Measurements from ENCODE around the gene RELN. TPM values are rescaled to one million over a fixed set of nuclear protein-coding genes. Genes with fewer than 3 reads are reported as not detected.

RELN gene
- total RNA-seq, 2 donors from 2014 or later = not detected

DNA sequence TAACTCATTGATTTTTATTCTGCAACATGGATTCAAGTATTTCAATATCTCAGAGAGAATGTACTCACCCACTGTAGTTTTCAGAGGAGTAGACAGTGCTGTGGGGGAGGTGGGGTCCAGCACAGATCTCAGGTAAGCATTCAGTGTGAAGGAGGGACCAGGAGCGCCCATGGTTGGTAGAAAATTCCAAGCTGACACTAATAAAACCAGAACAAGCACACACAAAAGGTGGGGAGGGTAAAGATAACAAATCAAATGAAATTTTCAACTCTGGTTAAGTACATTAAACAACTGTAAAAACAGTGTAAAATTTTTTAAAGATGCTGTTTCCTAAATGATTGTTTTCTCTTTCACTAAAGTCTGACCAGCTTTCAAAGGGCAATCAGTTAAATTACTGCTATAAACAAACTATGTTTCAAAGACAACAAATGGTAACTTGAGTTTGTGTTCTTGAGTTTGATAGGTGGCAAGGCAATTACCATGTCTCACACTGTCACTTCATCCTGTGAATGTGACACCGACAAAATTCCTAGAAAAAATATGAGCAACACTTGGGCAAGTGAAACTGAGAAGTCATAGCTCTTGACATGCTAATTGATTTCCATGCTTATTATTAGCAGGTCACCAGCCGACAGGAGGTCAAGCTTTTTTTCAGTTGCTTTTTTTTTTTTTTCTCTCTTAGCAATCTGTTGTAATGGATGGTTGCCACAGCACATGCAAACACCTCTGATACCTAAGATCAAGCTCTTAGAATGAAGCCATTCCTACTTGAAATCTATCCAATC lies 337.7 kb downstream of the RELN start:
- Mint-ChIP-seq H3K27me3 (no peaks in the 10 kb centered on the region), H3K4me1 (ENCODE audit: low read depth in 2 of 2) (no peaks in the 10 kb centered on the region), H3K27ac (no peak overlapping the region), H3K4me3 (no peak overlapping the region), H3K36me3 (peaks cover 4% of the 10 kb centered on the region), H3K9me3 (peaks cover 3% of the 10 kb centered on the region)
- ATAC-seq = no peak
- no peak for DNase-seq (ENCODE audit: low spot score)

DNA sequence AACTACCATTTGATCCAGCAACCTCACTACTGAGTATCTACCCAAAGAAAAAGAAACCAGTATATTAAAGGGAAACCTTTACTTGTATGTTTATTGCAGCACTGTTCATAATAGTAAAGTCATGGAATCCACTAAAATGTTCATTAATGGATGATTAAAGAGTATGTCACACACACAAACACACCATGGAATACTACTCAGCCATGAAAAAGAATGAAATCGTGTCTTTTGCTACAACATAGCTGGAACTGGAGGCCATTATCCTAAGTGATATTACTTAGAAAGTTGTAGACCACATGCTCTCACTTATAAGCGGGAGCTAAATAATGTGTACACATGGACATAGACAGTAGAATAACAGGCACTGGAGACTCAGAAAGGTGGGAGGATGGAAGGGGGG lies 340.4 kb downstream of the RELN start:
- no peaks in the 10 kb centered on the region for H3K4me1 Mint-ChIP-seq (ENCODE audit: low read depth in 2 of 2)
- H3K36me3 Mint-ChIP-seq = peaks cover 9% of the 10 kb centered on the region
- H3K9me3 Mint-ChIP-seq = peaks cover 9% of the 10 kb centered on the region
- ATAC-seq (no peak), DNase-seq (ENCODE audit: low spot score) (no peak)
- no peak overlapping the region for H3K27ac Mint-ChIP-seq
- no peaks in the 10 kb centered on the region for H3K27me3 Mint-ChIP-seq
- H3K4me3 Mint-ChIP-seq = no peak overlapping the region

DNA sequence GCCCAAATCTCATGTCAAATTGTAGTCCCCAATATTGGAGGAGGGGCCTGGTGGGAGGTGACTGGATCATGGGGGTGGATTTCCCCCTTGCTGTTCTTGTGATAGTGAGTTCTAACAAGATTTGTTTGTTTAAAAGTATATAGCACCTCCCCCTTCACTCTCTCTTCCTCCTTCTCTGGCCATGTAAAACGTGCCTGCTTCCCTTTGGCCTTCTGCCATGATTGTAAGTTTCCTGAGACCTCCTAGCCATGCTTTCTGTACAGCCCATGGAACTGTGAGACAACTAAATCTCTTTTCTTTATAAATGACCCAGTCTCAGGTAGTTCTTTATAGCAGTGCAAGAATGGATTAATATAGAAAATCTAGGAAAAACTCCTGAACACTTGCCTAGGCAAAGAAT lies 341.3 kb downstream of the RELN start:
- Mint-ChIP-seq H3K36me3 (peaks cover 9% of the 10 kb centered on the region), H3K4me3 (no peak overlapping the region), H3K4me1 (ENCODE audit: low read depth in 2 of 2) (no peaks in the 10 kb centered on the region), H3K27me3 (no peaks in the 10 kb centered on the region), H3K9me3 (peaks cover 13% of the 10 kb centered on the region), H3K27ac (no peak overlapping the region)
- ATAC-seq (no peak), DNase-seq (ENCODE audit: low spot score) (no peak)

DNA sequence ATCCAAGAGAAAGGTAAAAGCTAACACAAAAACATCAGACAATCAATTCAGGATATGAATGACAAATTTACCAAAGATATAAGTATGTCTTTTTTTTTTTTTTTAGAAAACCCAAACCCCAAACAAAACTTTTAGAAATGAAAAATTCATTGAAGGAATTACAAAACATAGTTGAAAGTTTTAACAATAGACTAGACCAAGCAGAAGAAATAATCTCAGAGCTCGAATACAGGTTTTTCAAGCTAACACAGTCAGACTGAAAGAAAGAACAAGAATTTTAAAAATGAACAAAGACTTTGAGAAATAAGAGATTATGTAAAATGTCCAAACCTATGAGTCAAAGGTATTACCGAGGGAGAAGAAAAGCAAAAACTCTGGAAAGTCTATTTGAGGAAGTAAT lies 345.1 kb downstream of the RELN start:
- DNase-seq (ENCODE audit: low spot score) = no peak
- Mint-ChIP-seq H3K4me3 (no peak overlapping the region), H3K9me3 (peaks cover 11% of the 10 kb centered on the region), H3K36me3 (peaks cover 9% of the 10 kb centered on the region), H3K4me1 (ENCODE audit: low read depth in 2 of 2) (no peaks in the 10 kb centered on the region), H3K27me3 (no peaks in the 10 kb centered on the region), H3K27ac (no peak overlapping the region)
- ATAC-seq = no peak

DNA sequence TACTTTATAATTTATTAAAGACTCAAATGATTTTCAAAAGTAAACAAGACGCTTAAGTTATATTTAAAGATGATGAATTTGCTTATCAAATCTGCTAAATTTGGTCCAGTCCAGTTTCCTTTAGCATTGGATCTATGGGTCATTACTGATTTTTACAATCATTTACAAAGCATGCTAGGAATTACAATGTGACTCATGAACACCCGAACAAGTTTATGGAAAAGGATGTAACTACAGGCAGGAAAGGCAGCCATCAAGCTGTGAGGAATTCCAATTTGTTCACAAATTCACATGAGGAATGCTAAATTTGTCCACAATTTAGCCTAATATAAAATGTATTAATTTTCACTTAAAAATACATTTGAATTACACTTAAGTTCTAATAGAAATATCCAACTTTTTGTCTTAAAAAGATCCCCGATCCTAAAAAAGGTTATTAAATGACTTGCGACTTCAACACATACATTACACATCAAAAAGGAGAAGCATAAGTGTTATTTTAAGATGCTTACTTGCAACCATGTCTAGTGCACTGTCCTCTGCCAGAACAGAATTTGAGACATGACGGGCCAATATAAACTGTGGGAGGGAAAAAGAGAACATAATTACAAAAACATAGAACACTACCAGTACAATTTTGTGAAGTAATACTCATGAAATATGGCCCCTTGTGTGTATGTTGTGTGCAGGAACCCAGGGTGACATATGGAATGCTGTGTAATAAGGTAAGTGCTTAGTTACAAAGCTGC lies 349.3 kb downstream of the RELN start:
- ATAC-seq (no peak), DNase-seq (ENCODE audit: low spot score) (no peak)
- no peak overlapping the region for H3K4me3 Mint-ChIP-seq
- no peaks in the 10 kb centered on the region for H3K27me3 Mint-ChIP-seq
- H3K9me3 Mint-ChIP-seq = peaks cover 9% of the 10 kb centered on the region
- H3K4me1 Mint-ChIP-seq (ENCODE audit: low read depth in 2 of 2) = no peaks in the 10 kb centered on the region
- H3K27ac Mint-ChIP-seq = no peak overlapping the region
- no peaks in the 10 kb centered on the region for H3K36me3 Mint-ChIP-seq

DNA sequence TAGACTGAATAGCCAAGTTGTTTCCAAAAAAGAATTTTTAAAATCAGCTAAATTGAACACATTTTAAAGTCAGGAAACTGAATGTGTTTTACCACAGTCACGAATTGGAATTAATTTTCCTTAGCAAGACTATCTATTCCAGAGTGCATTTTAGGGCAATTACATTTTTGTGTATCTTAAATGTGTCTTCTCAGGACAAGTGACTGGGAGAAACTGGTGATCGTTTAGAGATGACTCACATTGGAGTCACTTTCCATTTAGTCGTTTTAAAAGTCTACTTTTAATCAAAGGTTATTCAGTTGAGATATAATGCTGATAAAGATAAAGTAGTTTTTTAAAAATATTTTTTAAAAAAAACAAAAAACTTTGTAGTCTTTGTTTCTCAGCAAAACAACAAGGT lies 351.7 kb downstream of the RELN start:
- Mint-ChIP-seq H3K36me3 (no peaks in the 10 kb centered on the region), H3K4me1 (ENCODE audit: low read depth in 2 of 2) (no peaks in the 10 kb centered on the region), H3K27ac (no peak overlapping the region), H3K9me3 (peaks cover 3% of the 10 kb centered on the region), H3K27me3 (no peaks in the 10 kb centered on the region), H3K4me3 (no peak overlapping the region)
- ATAC-seq (no peak), DNase-seq (ENCODE audit: low spot score) (no peak)

DNA sequence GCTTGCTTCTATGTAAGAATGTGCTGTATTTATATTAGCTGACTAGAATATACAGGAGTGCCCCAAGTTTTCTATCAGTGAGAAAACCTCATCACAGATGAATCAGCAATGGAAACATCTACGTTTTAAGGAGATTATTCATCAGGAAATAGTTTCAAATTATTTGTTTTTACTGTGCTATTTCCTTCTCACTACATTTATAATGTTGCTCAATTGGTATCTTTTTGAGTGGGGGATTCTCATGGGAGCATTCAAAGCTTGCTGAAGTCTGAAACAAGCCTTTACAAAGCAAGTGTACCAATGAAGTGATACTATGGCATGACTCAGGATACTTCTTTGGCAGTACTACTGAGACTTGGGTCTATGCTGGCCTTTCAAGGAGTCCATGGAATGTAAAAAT lies 352.4 kb downstream of the RELN start:
- Mint-ChIP-seq H3K27ac (no peak overlapping the region), H3K9me3 (peaks cover 3% of the 10 kb centered on the region), H3K27me3 (no peaks in the 10 kb centered on the region), H3K36me3 (no peaks in the 10 kb centered on the region), H3K4me3 (no peak overlapping the region), H3K4me1 (ENCODE audit: low read depth in 2 of 2) (no peaks in the 10 kb centered on the region)
- ATAC-seq (no peak), DNase-seq (ENCODE audit: low spot score) (no peak)

DNA sequence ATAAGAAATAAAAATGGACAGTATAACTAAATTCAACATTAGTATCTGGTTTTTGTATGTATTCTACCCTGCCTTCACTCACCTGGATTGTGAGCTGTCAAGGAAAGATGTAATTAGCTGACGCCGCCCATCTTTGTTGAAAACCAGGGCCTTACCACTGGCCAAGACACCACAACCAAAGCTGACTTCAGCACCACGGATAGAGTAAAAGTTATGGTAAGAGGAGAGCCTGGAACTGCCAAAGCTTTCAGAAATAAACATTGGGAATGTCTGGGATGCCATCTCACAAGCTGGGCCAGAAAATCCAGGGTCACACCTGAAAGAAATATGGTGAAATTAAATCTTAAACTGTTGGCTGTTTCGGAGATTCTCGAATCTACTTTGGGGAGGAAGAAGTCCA lies 353.3 kb downstream of the RELN start:
- Mint-ChIP-seq H3K27me3 (no peaks in the 10 kb centered on the region), H3K27ac (no peak overlapping the region), H3K4me3 (no peak overlapping the region), H3K36me3 (no peaks in the 10 kb centered on the region), H3K4me1 (ENCODE audit: low read depth in 2 of 2) (no peaks in the 10 kb centered on the region), H3K9me3 (peaks cover 3% of the 10 kb centered on the region)
- ATAC-seq = no peak
- DNase-seq (ENCODE audit: low spot score) = no peak

DNA sequence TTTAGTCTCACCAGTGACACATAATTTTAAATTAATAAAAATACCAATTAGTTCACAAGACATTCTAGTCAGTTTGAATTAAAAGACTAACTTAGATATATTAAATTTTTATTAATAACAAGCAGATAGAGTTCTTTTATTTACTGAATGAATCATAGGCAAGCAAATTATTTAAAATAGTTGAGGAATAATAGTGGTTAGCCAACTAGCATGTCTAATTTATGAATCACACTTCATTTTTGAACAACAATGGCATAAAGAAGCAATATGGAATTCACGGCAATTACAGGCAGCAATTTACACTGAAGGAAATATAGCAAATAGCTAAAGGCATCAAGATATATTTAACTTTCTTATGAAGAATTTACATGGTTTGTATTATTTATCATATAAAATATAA lies 356.5 kb downstream of the RELN start:
- no peaks in the 10 kb centered on the region for H3K4me1 Mint-ChIP-seq (ENCODE audit: low read depth in 2 of 2)
- no peaks in the 10 kb centered on the region for H3K27me3 Mint-ChIP-seq
- H3K4me3 Mint-ChIP-seq = no peak overlapping the region
- H3K27ac Mint-ChIP-seq = no peak overlapping the region
- no peak for ATAC-seq
- no peak for DNase-seq (ENCODE audit: low spot score)
- no peaks in the 10 kb centered on the region for H3K36me3 Mint-ChIP-seq
- peaks cover under 1% of the 10 kb centered on the region for H3K9me3 Mint-ChIP-seq

DNA sequence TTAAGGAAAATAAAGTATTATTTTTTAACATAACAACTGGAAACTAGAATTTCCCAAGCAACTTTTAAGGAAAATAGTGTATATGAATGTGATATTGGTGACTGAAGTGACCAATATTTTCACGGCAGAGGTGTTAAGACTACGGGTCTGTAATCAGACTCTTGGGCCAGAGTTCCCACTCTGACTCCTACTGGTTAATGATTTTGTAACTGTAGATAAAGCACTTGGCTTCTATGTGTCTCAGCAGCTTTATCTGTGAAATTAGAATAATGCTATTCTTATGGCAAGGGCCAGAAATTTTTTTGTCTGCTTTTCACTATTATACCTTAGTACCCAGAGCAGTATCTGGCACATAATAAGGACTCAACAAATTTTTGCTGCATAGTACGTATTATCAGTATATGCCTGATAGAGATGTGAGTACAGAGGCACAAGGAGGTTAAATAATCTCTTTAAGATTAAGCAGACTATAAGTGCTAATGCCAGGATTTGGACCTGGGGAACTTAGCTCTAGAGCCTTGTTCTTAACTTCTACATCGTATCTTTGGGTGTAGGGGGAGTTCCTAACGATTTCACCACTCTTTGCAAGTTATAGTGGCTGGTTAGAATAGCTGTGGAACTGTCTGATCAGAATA lies 357.3 kb downstream of the RELN start:
- no peaks in the 10 kb centered on the region for H3K4me1 Mint-ChIP-seq (ENCODE audit: low read depth in 2 of 2)

DNA sequence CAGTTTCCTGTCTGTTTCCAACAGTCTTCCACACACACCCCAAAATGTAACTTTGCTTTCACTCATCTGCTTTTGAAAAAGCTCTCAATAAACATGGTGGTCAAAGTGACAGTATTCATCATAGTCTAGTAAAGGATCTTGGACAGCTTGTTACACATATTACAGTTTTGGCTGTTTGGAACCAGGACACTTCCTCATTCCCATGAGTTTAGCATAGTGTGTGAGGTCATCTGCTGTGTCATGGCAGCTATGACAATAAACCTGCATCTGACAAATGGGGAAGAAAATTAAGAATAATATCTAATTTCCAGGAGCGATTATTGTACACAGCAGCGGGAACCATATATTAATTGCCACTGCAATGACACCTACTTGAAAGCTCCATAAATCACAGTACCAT lies 359.1 kb downstream of the RELN start:
- Mint-ChIP-seq H3K27ac (no peak overlapping the region), H3K27me3 (no peaks in the 10 kb centered on the region), H3K9me3 (no peaks in the 10 kb centered on the region), H3K4me3 (no peak overlapping the region), H3K36me3 (no peaks in the 10 kb centered on the region), H3K4me1 (ENCODE audit: low read depth in 2 of 2) (no peaks in the 10 kb centered on the region)
- ATAC-seq = no peak
- DNase-seq (ENCODE audit: low spot score) = no peak

More for the DNA sequence above, 357.3 kb downstream of the RELN start:
- Mint-ChIP-seq H3K27ac (no peak overlapping the region), H3K27me3 (no peaks in the 10 kb centered on the region), H3K9me3 (no peaks in the 10 kb centered on the region), H3K4me3 (no peak overlapping the region), H3K36me3 (no peaks in the 10 kb centered on the region)
- ATAC-seq (no peak), DNase-seq (ENCODE audit: low spot score) (no peak)

DNA sequence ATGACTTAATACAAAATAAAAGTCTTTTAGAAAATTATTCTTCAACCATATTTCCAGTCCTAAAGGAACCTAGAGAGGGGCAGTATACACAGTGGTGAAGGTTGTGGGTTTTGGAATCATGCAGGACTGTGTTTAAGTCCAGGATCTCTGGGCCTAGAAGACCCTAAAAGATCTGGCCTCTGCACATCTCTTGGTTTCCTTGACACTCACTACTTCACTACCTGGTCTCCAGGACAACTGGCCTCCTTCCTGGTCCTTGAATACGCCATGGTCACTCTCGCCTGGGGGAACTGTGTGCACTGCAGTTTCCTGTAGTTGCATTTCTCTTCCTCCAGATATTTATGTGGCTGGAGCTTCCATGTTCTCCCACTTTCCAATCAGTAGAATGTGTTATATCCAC lies 360.7 kb downstream of the RELN start:
- ATAC-seq = no peak
- no peaks in the 10 kb centered on the region for H3K36me3 Mint-ChIP-seq
- H3K9me3 Mint-ChIP-seq = no peaks in the 10 kb centered on the region

DNA sequence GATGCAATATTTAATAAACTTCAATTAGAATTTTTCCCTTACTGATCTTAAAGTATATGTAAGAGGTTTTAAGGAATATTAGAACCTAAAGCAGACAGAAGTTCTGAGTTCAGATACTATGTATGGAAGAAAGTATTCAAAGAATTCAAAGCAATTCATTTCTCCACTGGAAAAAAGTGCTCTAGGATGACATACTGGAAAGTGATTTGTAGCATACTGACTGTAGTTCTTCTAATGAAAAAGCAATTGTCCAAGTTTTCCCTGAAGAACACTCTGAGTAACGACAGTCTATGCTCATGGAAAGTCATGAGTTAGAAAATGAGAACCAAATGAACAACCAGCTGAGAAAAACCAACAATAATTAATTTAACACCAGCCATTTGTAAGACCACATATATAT lies 362.7 kb downstream of the RELN start:
- H3K9me3 Mint-ChIP-seq = no peaks in the 10 kb centered on the region
- H3K27ac Mint-ChIP-seq = no peak overlapping the region
- H3K4me1 Mint-ChIP-seq (ENCODE audit: low read depth in 2 of 2) = no peaks in the 10 kb centered on the region
- DNase-seq (ENCODE audit: low spot score) (no peak), ATAC-seq (no peak)
- H3K27me3 Mint-ChIP-seq = no peaks in the 10 kb centered on the region
- no peaks in the 10 kb centered on the region for H3K36me3 Mint-ChIP-seq
- H3K4me3 Mint-ChIP-seq = no peak overlapping the region

More for the DNA sequence above, 360.7 kb downstream of the RELN start:
- H3K4me1 Mint-ChIP-seq (ENCODE audit: low read depth in 2 of 2) = no peaks in the 10 kb centered on the region
- no peaks in the 10 kb centered on the region for H3K27me3 Mint-ChIP-seq
- DNase-seq (ENCODE audit: low spot score) = no peak
- H3K4me3 Mint-ChIP-seq = no peak overlapping the region
- no peak overlapping the region for H3K27ac Mint-ChIP-seq

DNA sequence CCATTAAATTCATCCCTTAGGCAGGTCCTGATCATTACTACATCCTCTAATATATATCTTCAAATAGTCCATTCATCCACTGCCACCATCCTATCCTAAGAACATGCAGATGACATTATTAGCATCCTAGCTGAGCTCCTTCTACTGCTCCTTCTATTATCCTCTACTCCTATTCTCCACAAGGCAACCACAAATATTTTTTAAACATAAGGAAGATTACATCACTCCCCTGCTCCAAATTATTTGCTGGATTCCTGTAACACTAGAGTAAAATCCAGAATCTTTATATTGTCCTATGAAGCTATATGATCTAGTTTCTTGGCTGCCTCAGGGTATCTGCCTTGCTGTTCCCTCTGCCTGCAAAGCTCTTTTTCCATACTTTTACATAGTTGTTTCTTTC lies 367.2 kb downstream of the RELN start:
- H3K9me3 Mint-ChIP-seq = no peaks in the 10 kb centered on the region
- H3K36me3 Mint-ChIP-seq = no peaks in the 10 kb centered on the region

More for the DNA sequence above, 367.2 kb downstream of the RELN start:
- DNase-seq (ENCODE audit: low spot score) (no peak), ATAC-seq (no peak)
- Mint-ChIP-seq H3K27ac (no peak overlapping the region), H3K4me1 (ENCODE audit: low read depth in 2 of 2) (no peaks in the 10 kb centered on the region), H3K27me3 (peaks cover 3 to 20% of the 10 kb centered on the region in 2 donors), H3K4me3 (no peak overlapping the region)

All from natural killer cell treated with Interleukin-12 subunit alpha and Interleukin-12 subunit beta and Interleukin-15 and Interleukin-18, amount 100 ng/mL, for 72 hours (primary cell).